Measurements from ENCODE around the gene UVSSA.

Gene UVSSA

DNA sequence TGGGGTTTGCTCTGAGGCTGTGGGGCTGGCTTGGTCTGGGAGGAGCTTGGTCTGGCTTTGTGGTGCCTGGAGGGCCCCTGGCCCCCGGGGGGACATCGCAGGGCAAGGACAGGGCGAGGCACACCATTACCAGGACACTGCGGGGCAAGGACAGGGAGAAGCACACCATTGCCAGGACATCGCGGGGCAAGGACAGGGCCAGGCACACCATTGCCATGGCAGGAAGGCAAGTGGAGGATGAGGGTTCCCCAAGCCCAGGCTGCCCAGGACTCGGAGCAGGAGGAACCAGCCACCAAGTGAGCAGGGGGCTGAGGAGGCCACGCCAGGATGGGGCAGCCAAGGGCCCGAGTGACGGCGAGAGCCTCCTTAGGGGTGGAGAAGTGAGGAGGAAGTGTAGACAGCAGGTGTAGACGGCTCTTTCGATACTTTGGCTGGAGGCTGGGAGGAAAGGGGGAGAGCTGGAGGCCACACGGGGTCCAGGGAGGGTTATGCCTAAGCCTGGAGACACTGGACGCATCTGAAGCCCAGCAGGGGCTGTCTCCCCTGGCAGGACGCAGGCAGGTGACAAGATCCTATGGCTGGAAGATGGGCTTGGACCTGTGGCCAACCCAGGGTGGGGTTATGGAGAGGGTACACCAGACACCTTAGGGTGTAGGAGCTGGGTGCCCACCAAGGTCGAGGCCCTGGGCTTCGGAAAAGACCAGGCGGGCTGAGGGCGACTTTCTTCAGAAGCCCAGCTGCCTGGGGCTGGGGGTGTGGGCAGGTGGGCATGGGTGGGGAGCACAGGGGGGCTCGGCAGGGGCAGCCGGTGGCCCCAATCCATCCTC, 51.9 kb downstream of the UVSSA start:
- DNase-seq = no peak

DNA sequence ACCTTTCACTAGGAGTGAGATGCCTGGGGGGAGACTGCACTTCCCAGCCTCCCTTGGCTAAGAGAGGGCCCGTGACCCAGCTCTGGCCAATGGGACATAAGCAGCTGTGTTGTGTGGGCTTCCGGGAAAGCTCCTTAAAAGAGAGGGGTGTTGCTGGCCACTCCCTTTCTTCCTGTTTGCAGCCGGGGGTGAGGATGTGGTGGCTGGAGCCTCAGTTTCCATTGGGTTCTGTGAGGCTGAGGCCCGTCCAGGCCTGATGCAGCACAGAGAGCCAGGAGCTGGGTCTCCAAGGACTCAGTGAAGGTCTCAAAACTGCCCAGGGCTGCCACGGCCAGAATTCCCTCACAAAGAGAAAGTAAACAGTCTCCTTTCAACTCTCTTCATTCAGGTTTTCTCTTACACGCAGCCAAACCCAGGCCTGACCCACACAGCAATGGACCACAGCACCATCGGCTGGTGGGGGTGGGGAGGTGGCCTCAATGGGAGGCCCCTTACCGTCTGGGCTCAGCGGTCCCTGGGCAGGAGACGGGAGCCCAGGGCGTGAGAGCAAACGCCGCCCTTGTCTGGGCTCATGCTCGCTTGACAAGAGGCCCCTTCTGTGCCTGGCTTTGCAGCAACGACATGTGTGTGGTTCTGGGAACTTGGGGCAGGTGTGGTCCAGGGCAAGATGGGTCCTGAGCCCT, 52.6 kb downstream of the UVSSA start:
- DNase-seq = no peak

DNA sequence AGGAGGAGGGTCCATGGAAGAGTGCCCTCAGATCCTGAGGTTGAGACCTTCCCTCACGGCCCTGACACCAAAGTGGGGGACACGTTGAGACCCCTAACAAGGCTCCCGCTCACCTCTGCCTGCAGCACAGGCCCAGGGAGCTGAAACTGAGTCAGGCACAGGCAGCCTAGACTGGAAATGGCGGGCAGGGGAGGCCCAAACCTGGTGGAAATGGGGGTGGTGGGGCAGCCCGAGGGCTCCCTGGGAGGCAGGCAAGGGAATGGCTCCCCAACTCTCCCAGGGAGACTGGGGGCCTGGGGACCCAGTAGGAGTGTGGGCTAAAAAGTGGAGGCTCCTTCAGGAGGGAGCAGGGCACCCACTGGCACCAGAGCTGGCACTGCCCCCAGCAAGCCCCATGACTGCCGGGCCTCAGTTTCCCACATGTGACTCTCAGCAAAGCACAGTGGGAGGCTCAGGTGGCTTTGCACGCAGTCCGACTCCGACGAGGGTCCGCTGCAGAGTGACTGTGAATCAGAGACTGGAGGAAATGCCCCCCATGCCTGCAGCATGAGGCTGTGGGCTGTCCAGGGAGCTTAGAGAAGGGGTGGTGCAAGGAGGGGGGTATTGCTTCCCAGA, 53.3 kb downstream of the UVSSA start:
- no peak for DNase-seq

DNA sequence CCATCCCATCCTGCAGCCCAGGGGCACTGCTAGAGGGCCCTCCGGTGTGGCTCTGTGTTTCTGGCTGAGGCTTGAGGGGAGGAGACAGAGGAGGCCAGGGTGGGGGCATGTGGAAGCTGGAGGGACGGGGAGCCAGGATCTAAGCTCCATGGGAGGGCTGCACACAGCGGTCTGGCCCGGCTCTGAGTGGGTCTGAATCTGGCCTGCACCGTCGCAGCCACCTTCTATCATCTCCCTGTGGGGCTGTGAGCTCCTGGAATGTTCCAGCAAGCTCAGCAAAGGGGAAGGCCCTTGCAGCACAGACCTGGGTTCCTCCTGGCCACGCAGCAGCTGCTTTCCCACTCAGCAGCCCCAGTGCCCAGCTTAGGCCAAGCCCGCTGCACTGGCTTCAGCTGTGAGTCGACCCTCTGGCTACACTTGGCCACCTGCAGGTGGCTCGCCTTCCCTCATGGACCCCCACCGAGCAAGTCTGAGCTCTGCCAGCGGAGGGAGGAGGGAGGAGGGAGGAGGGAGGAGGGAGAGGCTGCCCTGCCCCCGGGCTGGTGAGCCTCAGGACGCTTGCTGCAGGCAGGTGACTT, 53.9 kb downstream of the UVSSA start:
- no peak for DNase-seq

DNA sequence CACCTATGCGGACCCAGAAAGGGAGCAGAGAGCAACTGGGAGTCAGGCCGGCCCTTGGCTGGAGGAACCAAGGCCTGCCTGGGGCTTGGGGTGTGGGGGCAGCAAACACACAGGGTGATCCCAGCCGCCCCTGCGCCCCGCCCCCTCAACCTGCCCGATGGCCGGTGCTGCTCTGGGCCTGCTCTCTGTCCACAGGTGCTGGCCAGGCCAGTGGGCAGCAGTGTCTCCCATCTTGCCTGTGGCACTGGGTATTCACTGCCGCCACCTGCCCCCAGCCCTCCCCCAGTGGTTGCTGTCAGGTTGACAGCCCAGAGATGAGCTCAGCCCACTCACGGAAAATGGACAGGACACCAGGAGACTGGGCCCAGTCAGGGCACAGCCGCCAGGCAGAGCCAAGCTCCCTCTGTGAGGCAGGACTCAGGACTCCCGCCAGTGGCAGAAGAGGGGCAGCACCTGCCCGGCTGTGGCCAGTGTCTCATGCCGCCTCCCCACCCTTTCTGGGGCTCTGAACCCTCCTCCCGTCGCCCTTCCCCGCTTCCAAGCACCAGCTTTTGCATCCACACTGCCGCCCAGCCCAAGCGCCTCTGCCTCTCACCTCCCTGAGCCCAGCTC, 54.5 kb downstream of the UVSSA start:
- no peak for DNase-seq

DNA sequence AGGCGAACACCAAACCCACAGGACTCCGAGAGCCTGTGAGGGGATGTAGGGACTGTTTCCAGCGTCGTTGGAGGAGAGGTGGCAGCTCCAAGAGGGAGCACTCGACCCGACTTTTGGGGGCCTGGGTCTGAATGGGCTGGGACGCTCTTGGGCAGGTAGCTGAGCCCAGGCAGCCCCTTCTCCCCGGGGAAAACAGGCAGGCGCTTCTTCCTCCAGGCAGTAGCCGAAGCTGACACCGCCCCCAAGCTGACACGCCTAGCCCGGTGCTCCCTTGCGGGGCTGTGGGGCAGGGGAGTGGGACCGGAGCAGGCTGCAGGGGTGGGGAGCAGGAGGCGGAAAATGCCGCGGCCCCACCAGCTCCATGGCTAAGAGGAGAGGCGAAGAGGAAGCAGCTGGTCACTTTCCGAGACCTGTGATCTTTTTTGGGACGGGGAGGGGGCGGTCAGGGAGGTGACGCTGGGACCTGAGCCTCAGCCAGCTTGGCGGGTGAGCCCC, 55.1 kb downstream of the UVSSA start:
- no peak for DNase-seq

DNA sequence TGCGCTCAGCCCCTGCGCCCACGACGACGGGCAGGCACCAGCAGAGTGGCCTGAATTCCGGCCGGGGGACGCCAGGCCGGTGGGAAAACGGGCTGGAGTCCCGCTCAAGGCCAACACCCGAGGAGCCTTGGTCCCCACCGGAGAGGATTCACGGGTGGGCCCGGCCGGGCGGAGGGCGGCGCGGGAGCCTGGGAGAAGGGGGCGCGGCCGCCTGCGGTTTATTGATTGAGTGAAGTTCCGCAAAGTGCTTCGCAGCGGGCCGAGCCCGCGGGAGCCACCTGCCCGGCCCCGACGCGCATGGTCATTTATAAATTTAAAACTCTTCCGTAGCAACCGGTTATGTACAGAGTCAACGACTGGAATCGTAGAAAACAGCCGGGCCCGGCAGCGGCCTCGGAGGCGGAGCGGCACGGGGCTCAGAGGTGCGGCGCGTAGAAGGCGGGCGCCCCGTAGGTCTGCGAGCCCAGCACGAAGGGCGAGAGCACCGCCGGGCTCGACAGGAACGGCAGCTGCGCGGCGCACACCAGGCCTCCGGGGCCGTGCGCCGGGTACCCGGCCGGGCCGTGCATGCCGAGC, 55.6 kb downstream of the UVSSA start:
- no peak for DNase-seq

DNA sequence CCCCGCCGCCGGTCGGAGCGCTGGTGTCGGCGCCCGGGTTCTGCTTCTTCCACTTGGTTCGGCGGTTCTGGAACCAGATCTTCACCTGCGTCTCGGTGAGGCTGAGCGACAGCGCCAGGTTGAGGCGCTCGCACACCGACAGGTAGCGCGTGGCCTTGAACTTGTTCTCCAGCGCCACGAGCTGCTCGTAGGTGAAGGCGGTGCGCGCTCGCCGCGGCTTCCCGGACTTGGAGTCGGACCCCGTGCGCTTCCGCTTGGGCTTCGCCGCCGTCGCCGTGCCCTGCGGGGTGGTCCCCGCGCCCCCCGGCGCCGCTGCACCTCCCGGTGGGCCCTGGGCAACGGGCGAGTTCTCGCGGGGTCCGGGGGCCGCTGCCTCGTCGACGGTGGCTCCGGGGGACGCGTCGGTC, 56.2 kb downstream of the UVSSA start:
- DNase-seq = no peak

DNA sequence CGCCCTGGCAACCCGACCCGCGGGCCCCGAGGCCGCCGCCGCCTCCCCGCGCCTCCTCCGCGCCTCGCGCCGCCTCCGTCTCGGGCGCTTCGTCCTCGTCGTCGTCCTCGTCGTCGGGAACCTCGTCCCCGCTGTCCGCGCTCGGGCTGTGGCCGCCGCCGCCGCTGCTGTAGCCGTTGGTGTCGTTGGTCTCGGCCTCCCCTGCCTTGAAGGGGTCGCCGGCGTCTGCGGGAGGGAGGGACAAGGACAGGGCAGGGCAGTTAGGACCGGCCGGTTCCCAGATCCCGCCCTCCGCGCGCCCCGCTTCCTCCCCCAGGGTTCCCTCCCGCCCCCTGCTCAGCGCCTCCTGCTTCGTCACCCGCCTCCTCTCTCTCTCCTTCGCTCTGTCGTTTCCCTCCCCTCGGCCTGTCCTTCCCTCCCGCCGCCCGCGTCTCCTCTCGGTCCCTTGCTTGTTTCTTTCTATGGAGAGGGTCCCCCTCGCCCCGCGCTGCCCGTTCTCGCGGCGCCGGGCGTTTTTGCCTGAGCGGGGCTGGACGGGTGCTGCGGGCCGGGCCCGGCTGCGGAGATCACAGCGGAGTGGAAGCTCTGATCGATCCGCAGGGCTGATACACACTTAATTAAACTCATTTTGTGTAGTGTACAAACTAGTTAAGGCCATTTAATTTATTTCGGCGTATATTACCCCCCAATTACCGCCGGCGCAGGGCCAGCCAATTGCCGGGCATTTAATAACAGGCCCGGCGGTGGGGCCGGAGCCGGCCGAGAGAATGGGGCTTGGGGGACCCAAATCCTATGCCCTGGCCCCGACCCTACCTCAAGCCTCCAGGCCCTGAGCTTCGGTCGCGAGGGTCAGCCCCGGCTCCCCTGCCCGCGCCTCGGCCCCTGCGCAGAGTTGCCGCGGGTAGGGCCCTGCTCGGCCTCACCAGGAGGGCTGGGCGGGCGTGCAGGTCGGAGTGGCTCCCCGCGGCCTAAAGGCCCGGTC, 56.9 kb downstream of the UVSSA start:
- DNase-seq = no peak

DNA sequence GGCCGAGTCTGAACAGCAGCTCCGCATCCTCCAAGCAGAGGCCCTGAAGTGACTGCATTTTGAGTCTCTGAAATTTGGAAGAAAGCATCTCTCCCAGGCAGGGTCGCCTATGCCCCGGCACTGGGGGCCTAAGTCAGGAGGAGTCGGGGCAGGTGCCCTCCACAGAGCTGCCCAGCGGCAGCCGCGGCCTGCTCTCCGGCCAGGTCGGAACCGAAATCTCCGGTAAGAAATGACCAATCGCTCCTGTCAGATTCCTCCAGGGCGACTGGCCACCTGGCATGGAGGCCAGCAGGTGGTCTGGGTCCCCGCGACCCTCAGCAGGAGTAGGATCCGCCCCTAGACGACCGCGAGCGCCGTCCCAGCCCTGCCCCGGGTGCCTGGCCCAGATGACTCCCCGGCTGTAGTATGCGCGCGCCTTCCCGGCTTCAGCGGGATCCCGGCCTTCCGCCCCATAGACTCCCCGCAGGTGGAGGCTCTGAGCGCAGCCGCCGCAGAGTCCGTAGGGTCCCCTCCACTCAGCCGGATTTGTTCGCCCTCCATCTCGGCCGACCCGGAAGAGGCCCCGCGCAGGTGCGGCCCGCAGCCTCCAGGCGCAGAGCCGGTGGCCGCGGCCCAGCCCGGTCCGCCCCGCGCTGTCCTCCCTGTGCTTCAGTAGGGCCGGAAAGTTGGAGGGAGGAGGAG, 57.7 kb downstream of the UVSSA start:
- DNase-seq = no peak

DNA sequence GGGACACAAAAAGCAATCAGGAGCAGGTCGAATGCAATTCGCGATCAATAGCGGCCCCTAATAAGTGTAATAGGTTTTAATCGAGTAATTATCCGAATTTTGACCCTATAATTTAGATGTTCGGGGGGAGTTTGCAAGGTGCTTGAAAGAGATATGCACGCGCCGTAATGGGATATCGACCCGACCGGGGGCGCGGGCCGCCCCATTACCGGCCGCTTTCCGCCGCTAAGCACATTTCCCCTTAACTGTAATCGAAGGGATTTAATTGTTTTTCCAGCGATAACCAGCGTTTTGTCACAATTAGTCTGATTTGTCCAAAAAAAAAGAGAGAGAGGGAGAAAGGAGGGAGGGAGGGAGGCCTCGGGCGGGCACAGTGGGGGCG, 58.2 kb downstream of the UVSSA start:
- no peak for DNase-seq

DNA sequence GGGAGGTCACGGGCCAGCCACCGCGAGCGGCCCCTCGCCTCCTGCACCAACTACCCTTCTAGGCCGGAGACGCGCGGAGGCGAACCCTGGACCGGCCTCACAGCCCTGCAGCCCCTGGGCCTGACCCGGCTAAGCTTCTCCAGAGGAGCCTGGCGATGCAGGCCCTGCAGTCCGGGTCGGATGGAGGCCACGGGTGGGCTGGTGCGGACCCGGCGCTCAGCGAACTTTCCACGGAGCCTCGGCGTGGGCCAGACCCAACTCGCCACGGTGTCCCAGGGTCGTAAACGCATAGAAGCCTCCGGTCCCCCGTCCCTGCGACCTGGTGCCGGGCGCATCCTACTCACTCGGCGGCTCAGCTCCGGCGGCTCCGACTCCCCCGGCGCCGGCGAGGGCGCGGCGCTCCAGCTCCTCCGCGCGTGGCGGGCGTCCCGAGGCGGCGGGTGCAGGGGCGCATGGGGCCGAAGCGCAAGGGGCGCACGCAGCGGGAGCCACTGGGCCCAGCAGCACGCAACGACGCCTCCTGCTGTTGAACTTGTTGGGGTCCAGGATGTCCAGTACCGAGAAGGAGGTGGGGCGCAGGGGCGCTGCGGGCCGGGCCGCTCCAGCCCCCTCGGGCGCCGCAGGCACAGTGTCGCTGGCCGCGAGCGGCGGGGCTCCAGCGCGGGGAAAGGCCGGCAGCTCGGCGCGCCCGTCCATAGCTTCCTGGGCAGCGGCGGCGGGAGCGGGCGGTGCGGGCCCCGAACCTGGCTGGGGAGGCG, 58.8 kb downstream of the UVSSA start:
- no peak for DNase-seq

DNA sequence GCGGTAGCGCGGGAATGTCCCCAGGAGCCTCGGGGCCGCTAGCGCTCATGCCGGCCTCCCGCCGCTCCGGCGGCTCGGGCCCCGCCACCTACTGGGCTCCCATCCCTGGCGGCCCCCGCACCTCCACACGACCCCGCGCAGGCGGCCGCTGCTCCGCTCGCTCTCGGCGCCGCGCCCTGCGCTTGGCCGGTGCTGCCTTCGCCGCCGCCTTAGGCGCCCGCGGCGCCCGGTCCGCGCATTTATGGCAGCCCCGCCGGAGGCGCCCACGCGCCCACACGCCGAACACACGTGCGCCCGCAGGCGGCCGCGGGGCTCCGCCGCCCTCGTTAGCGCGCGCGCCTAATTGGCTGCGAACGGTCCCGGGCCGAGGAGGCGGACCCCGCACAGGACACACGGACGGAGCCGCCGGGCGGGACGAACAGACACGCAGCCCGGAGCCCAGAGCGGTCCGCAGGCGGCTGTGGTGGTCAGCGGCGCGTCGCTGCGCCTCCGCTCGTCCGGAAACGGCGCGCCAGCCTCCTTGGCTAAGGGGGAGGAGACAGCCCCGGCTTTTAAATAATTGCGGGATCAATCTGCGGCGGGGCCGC, 59.5 kb downstream of the UVSSA start, which contains the start of gene NKX1-1:
Gene NKX1-1, minus strand, starts transcription at position 49 of the 587 bp plus-strand sequence. Its CDS starts 0 bp downstream, at position 49.
- DNase-seq = no peak

DNA sequence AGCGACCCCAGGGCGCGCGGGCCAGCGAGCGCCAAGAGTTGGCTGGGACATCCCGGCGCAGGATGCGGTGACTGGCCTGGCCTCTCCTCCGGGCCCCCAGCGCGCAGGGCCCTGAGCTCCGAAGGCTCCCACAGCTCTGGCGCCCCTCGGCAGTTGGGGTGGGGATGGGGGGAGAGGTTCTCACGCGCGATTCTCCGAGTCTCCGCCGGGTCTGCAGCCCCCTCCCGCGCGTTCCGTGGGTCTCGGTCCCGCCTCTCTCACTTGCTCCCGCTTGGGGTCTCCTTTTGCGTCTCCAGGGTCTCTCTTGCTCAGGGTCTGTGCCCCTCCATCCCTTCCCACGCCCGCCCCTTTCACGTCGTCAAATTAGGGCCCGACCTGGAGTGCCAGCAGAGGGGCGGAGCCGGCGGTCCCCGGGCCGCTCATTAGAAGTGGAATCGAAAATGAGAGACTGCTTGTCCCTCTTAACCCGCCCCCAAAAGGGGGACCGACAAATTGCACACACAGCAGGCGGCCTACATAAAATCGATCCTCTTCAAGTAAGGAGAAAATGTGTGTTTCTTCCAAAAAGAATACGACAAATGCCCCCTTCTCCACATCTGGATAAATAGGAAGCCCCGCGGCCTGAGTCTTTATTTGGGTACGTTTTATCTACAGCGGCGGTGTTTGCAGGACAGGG, 60.1 kb downstream of the UVSSA start:
- DNase-seq = no peak

DNA sequence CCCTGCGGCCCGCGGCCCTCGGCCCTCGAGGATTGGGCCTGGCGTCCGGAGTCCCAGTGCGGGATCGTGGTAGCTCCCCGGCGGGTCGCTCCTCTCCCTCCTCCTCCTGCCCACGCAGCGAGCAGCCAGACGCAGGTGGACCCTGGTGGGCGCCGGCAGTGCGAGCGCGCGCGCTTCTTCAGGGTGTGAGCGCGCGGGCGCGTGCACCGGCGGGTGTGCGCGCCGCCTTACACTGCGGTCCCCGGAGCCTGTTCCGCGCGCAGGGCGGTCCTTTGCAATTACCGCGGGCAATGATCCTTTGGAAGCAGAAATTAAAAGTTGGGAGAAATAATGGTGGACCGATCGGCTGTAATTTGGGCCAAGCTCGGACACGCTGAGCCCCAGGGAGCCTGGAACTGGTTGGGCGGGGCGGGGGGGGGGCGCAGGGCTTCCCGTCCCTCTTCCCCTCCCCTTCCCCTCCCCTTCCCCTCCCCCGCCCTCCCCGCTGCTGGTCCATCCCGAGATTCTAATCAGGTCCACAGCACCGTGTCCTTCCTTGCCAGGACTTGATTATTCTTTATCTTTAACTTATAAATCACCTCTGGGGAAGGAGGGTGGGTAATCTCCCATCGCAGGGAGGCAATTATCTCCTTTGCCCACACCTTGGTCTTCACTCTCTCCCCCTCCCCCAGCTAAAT, 60.8 kb downstream of the UVSSA start:
- no peak for DNase-seq

DNA sequence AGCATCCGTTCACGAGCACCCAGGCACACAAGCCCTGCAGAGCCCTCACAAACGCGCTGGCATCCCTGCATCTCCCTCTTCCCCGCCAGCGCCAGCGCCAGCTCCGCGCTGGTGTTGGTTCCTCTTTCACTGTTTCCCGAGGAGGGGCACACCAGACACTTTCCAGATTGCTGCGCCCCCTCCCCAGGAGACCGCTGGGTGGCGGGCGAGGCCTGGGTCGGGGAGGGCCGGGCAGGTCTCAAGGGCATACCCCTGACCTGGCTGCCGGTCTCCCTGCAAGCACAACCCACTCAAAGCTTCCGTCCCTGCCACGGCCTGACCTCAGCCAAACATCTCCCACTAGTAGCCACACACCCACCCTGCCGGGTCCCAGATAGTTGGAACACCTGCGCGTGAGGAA, 61.4 kb downstream of the UVSSA start:
- no peak for DNase-seq

DNA sequence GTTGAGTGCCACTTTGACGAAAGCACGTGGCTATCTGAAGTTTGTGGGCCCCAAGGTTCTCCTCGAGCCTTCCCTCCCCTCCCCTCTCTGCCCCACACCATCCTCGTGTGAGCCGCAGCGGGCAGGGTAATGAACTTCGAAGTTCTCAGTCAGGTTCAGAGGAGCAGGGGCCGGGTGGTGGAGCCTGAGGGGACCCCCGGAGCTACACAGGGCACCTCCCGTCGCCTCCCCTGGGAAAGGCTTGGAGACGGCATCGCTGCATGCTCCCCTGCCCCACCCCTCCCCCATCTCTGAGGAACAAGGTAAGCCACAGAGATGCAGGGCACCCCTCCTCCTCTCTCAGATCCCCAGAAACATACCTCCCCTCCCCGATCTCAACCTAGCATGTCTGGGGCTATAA, 62.1 kb downstream of the UVSSA start:
- DNase-seq = no peak
